ENCODE results near the gene AOX1. TPM values are rescaled to one million over a fixed set of nuclear protein-coding genes. Genes with fewer than 3 reads are reported as not detected.

Gene AOX1
- polyA plus RNA-seq, 1 of the 3 experiments (the other 2 are of a cell fraction): 3.3 TPM

- H3K36me3 ChIP-seq (replicated peaks in 1 of 2; ENCODE audit: control insufficient read depth in 1 of 2, insufficient read depth in 2 of 2, low read length in 1 of 2): no peaks in the 10 kb centered on the region
- CTCF ChIA-PET: interaction anchor here (0.9 to 1.8 kb wide), 3 partner anchors 28 to 701 kb away, joined by 3 to 7 read pairs (median 3); no protein-coding TSS in a partner anchor
- 74% methylated on average over 7 of the region's 7 CpGs for WGBS (ENCODE audit: low lambda C conversion rate)
- POLR2A ChIA-PET: interaction anchor here (1.0 kb wide), 1 partner anchor 149 kb away, joined by 3 read pairs; the partner anchor contains the start of gene SGO2
- H3K9me3 ChIP-seq: no peaks in the 10 kb centered on the region
- no peak for TF ChIP-seq USF1 (IDR thresholded peaks at IDR 0.05; ENCODE audit: borderline replicate concordance, low read depth)
- H3F3A ChIP-seq (replicated peaks; ENCODE audit: insufficient read depth): peaks cover 3% of the 10 kb centered on the region
- no peaks in the 10 kb centered on the region for H4K20me1 ChIP-seq (ENCODE audit: insufficient read depth)
- DNase-seq: no peak
- H3K79me2 ChIP-seq (ENCODE audit: insufficient read depth): no peaks in the 10 kb centered on the region
- no peak overlapping the region for H2AFZ ChIP-seq (ENCODE audit: low read depth)
- no peak overlapping the region for H3K4me3 ChIP-seq (ENCODE audit: low read depth in 2 of 2, low read length in 1 of 2)
- no peaks in the 10 kb centered on the region for H3K4me1 ChIP-seq (ENCODE audit: control insufficient read depth in 1 of 2, insufficient read depth in 2 of 2, low read depth in 1 of 2, low read length in 1 of 2)
- H3K9ac ChIP-seq: no peak overlapping the region
- no peaks in the 10 kb centered on the region for H3K9me2 ChIP-seq
- no peak overlapping the region for H3K4me2 ChIP-seq
- no peaks in the 10 kb centered on the region for H3K27me3 ChIP-seq (ENCODE audit: insufficient read depth)
- no peak overlapping the region for H3K27ac ChIP-seq (ENCODE audit: low read depth in 2 of 2, low read length in 1 of 2)
Measured at GRCh38 chr2:200674837-200675236, 89.0 kb downstream of the AOX1 start.

- WGBS (ENCODE audit: low lambda C conversion rate): 50% methylated on average over 2 of the region's 2 CpGs
- Histone ChIP-seq H2AFZ (ENCODE audit: low read depth) (no peak overlapping the region), H3K9ac (no peak overlapping the region), H3K27ac (ENCODE audit: low read depth in 2 of 2, low read length in 1 of 2) (no peak overlapping the region), H3K4me1 (ENCODE audit: control insufficient read depth in 1 of 2, insufficient read depth in 2 of 2, low read depth in 1 of 2, low read length in 1 of 2) (no peaks in the 10 kb centered on the region), H3K4me2 (no peak overlapping the region), H3K79me2 (ENCODE audit: insufficient read depth) (no peaks in the 10 kb centered on the region), H3K4me3 (ENCODE audit: low read depth in 2 of 2, low read length in 1 of 2) (no peak overlapping the region), H3K9me2 (no peaks in the 10 kb centered on the region), H3K9me3 (no peaks in the 10 kb centered on the region), H4K20me1 (ENCODE audit: insufficient read depth) (no peaks in the 10 kb centered on the region), H3K36me3 (replicated peaks in 1 of 2; ENCODE audit: control insufficient read depth in 1 of 2, insufficient read depth in 2 of 2, low read length in 1 of 2) (no peaks in the 10 kb centered on the region), H3F3A (replicated peaks; ENCODE audit: insufficient read depth) (peaks cover 3% of the 10 kb centered on the region), H3K27me3 (ENCODE audit: insufficient read depth) (no peaks in the 10 kb centered on the region; the same call in 1 of the 2 replicates)
- DNase-seq: no peak
- TF ChIP-seq POLR2AphosphoS5 (IDR thresholded peaks at IDR 0.05; ENCODE audit: low read depth, low read length) (no peak), CTCF (IDR thresholded peaks at IDR 0.05) (no peak), ELF1 (IDR thresholded peaks at IDR 0.05) (no peak), NRF1 (IDR thresholded peaks at IDR 0.05; ENCODE audit: low read depth, low read length) (no peak), USF1 (IDR thresholded peaks at IDR 0.05; ENCODE audit: borderline replicate concordance, low read depth) (no peak), TEAD4 (IDR thresholded peaks at IDR 0.05; ENCODE audit: borderline replicate concordance, insufficient read depth) (no peak), CHD2 (IDR thresholded peaks at IDR 0.05; ENCODE audit: low read length, partially characterized antibody) (no peak), MXI1 (IDR thresholded peaks at IDR 0.05; ENCODE audit: low read depth, low read length) (no peak), JUND (IDR thresholded peaks at IDR 0.05) (no peak), SIN3A (IDR thresholded peaks at IDR 0.05; ENCODE audit: borderline replicate concordance, low read depth, low read length) (no peak), TAF1 (IDR thresholded peaks at IDR 0.05; ENCODE audit: borderline replicate concordance, low read depth, low read length) (no peak), USF2 (IDR thresholded peaks at IDR 0.05; ENCODE audit: borderline replicate concordance, low read depth, low read length) (no peak)
- ChIA-PET POLR2A (no interaction called here), CTCF (no interaction called here)
Measured at GRCh38 chr2:200677171-200677570, 91.4 kb downstream of the AOX1 start.
